ENCODE measurements around the gene NKAIN2. TPM values are rescaled to one million over a fixed set of nuclear protein-coding genes. Genes with fewer than 3 reads are reported as not detected.

Gene NKAIN2
- total and polyA plus RNA-seq, 9 of the 15 experiments (the other 6 are each of a cell fraction or from before 2014, with no cell fraction given), result not detected

DNA sequence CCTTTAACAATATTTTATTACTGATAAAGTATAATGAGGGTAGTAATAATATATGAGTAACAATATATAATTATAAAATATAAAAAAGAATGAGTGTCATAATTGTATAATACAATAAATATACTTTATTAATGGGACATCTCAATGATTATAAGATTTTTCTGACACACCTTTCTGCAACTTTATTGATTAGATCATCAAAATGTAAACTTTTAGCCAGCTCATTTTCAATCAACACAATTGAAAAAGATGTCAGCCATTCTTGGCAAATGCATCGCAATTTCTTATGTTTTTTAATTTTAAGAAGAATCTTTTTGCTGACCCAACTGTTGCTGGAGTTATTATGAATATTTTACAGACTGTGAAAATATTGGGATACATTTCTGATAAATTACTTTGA is 1026.2 kb downstream of the NKAIN2 start:
- Histone ChIP-seq H3K9me1 (ENCODE audit: control insufficient read depth, insufficient read depth, low read length) (no peaks in the 10 kb centered on the region), H3K27me3 (ENCODE audit: control insufficient read depth in 2 of 2, insufficient read depth in 2 of 2, low read length in 2 of 2) (peaks cover 0 to 4% of the 10 kb centered on the region in 2 experiments; a peak in 1 of 5 replicates), H4K20me1 (replicated peaks; ENCODE audit: control insufficient read depth, insufficient read depth, low read length) (no peaks in the 10 kb centered on the region), H3K4me2 (ENCODE audit: insufficient read depth, low read length) (no peak overlapping the region), H3K9ac (ENCODE audit: insufficient read depth in 1 of 2, low read depth in 2 of 2, low read length in 2 of 2) (no peak overlapping the region), H3K4me1 (replicated peaks in 1 of 2; ENCODE audit: control insufficient read depth in 2 of 2, insufficient read depth in 2 of 2, low read length in 2 of 2) (no peaks in the 10 kb centered on the region), H3K79me2 (ENCODE audit: control insufficient read depth, insufficient read depth, low read length) (no peaks in the 10 kb centered on the region), H3K9me3 (replicated peaks; ENCODE audit: control insufficient read depth, insufficient read depth, low read depth, low read length) (no peaks in the 10 kb centered on the region), H3K27ac (ENCODE audit: extremely low read depth, low read depth, low read length) (no peak overlapping the region), H3K4me3 (no peak overlapping the region), H3K36me3 (ENCODE audit: control insufficient read depth, insufficient read depth, low read length) (no peaks in the 10 kb centered on the region), H2AFZ (ENCODE audit: low read depth, low read length) (no peak overlapping the region)
- in situ Hi-C loops (cut with MboI), result no loop called here
- no peak for DNase-seq (ENCODE audit: extremely low read depth in 1 of 4, low spot score in 3 of 4)
- ATAC-seq, result no peak
- ChIA-PET CTCF (ENCODE audit: low intra/inter-chr PET ratio) (no interaction called here), POLR2A (no interaction called here)
- FAIRE-seq, result no peak
- no TSS peak for BruUV-seq (replicated peaks)
- TF ChIP-seq NR1H2 (CRISPR knock-in tag; IDR thresholded peaks at IDR 0.05), result no peak
- TF ChIP-seq CREBBP (IDR thresholded peaks at IDR 0.05; ENCODE audit: low read depth, low read length), result no peak
- TF ChIP-seq NCOA1 (IDR thresholded peaks at IDR 0.05; ENCODE audit: low read depth), result no peak
- no peak for TF ChIP-seq ILK (tag; IDR thresholded peaks at IDR 0.05; ENCODE audit: borderline replicate concordance, low read depth)
- no peak for TF ChIP-seq ZNF282 (CRISPR knock-in tag; IDR thresholded peaks at IDR 0.05)
- no peak for TF ChIP-seq PRMT5 (CRISPR knock-in tag; IDR thresholded peaks at IDR 0.05)
- TF ChIP-seq TFAP4 (CRISPR knock-in tag; IDR thresholded peaks at IDR 0.05; ENCODE audit: borderline replicate concordance), result no peak
- TF ChIP-seq SMARCE1 (IDR thresholded peaks at IDR 0.05), result no peak
- intact Hi-C loops (cut with micrococcal nuclease), result no loop called here
- WGBS (ENCODE audit: insufficient coverage, low coverage, missing lambda C conversion rate), result 0% methylated on average over 1 of the region's 1 CpG
